Keratinocyte (primary cell): ENCODE measurements around the gene CRTC1.

Experiments
- EZH2 ChIP-seq: IDR thresholded peaks from one replicate; pipeline ENCODE4 v1.6.1; 2012; ENCODE audit warnings: inconsistent platforms, mild to moderate bottlenecking, low read length, moderate library complexity
- TF ChIP-seq, protein P1 (sequence below), 3 experiments: IDR thresholded peaks in 1 of 3; conservative IDR thresholded peaks in 1 of 3; optimal IDR thresholded peaks in 1 of 3; 2 replicates in 2 of 3; 3 replicates in 1 of 3; pipeline versions ENCODE3 to v1.5.1; 2011; ENCODE audit warnings: low read length in 3 of 3, mild to moderate bottlenecking in 3 of 3, moderate library complexity in 2 of 3, control low read depth in 1 of 3, inconsistent platforms in 1 of 3; ENCODE audit not compliant: insufficient read depth in 2 of 3; ENCODE audit errors: extremely low read depth in 1 of 3

DNA sequence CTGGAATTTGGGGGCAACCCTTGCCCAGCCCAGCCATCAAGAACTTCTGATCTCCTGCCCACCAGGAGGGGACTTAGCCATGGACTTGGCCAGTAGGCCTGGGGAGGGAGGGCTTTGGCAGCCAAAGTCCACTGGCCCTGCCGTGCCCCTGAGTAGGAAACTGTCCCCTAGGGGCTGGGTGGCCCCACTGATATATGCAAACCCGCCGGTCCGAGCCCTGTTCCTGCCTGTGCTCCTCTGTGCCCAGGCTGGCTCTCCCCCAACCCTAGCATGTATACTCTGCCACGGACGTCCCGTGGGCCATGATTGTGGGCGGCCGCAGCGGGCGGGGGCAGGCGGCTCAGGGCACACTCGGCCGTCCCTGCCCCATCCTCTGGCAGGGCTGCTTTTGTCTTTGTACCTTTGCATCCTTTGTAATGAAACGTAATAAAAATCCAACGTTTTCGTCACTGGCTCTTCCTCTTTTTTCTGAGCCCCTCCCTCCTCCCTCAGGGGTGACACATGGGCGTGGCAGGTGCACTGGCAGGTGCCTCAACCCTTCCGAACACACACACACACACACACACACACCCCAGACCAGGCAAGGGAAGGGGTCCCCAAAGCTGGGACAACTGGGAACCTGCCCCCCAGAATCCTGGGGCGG, 98.5 kb downstream of the CRTC1 start:
- TF ChIP-seq, protein P1, sequence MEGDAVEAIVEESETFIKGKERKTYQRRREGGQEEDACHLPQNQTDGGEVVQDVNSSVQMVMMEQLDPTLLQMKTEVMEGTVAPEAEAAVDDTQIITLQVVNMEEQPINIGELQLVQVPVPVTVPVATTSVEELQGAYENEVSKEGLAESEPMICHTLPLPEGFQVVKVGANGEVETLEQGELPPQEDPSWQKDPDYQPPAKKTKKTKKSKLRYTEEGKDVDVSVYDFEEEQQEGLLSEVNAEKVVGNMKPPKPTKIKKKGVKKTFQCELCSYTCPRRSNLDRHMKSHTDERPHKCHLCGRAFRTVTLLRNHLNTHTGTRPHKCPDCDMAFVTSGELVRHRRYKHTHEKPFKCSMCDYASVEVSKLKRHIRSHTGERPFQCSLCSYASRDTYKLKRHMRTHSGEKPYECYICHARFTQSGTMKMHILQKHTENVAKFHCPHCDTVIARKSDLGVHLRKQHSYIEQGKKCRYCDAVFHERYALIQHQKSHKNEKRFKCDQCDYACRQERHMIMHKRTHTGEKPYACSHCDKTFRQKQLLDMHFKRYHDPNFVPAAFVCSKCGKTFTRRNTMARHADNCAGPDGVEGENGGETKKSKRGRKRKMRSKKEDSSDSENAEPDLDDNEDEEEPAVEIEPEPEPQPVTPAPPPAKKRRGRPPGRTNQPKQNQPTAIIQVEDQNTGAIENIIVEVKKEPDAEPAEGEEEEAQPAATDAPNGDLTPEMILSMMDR (optimal IDR thresholded peaks at IDR 0.05 in 1 of 3, IDR thresholded peaks at IDR 0.05 in 1 of 3, conservative IDR thresholded peaks at IDR 0.05 in 1 of 3; ENCODE audit: extremely low read depth in 1 of 3, insufficient read depth in 2 of 3, low read length in 3 of 3): no peak
- TF ChIP-seq EZH2: no peak
